HG03045 (cell line): ENCODE measurements around the gene CD4.
"Not testable (repeated sequence)": the region's sequence is repeated elsewhere in the genome, so short reads cannot be mapped to it uniquely, and the experiment has no call there.

Experiments
- ATAC-seq: cut with Tn5 transposase; IDR thresholded peaks from one replicate; pipeline ENCODE4 v1.9.1; 2021; ENCODE audit warnings: mild to moderate bottlenecking, moderate library complexity; ENCODE audit not compliant: unreplicated experiment

Gene CD4

DNA sequence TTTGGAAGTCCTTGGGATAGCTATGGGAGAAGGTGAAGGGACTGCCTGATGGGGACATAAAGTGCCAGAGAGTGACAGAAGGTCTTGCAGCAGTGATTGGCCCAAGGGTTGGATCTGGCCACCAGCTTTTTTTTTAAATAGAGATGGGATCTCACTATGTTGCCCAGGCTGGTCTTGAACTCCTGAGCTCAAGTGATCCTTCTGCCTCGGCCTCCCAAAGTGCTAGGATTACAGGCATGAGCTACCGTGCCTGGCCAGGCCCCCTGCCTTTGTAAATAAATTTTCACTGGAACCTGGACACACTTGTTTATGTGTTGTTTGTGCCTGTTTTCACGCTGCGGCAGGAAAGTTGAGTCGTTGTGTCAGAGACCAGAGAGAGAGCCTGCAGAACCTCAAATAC is 76.0 kb downstream of the CD4 start:
- ATAC-seq: not testable (repeated sequence)

DNA sequence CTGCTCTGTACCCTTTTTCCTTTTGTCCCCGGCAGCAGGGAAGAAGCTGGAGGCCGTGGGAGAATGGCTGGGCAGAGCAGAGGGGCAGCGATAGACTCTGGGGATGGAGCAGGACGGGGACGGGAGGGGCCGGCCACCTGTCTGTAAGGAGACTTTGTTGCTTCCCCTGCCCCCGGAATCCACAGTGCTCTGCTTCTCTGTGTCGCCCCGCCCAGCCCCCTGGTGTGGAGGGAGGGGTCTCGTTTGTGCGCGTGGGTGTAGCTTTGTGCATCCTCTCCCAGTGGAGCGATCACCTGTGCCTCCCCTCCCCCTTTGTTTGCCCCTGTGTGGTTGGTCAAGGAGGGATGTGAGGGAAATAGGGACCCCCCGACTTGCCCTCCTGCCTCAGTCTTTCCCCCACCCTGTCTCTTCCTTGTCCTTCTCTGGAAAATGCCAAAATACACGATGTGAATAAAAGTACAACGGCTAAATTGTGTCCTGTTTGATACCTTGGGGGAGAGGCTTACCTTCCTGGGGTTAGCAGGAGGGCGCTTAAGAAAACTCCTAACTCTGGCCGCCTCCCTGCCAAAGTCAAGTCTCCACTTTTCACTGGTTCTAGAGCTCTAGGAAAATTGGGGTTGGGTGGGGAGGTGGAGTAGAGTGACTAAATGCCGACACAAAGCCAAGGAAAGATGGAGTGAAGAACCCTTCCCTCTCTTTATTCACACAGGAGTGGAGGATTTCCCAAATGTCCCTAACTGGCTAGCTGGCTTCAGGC is 77.0 kb downstream of the CD4 start:
- ATAC-seq: no peak

DNA sequence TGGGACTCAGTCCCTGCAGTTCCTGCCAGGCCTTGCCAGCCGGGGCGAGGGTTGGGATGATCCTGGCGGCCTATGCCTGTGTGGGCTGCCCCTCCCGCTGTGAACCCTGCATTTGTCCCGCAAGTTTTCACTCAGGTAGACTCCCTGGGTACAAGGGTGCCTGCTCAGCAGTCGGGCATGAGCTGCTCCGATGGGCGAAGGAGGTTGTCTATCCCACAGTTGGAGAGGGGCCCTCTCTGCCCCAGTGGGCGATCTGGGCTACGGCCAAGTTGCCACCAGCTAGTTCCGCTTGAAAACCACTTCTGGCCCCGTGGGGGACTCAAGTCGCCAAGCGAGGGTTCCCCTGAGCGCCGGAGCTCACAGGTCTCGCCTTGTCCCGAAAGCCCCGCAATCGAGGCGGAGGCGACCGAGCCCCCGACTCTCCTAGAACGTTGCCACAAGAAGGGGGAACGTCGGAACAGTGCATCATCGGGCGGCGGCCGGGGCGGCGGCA is 77.6 kb downstream of the CD4 start:
- ATAC-seq: peak; percentile 8

DNA sequence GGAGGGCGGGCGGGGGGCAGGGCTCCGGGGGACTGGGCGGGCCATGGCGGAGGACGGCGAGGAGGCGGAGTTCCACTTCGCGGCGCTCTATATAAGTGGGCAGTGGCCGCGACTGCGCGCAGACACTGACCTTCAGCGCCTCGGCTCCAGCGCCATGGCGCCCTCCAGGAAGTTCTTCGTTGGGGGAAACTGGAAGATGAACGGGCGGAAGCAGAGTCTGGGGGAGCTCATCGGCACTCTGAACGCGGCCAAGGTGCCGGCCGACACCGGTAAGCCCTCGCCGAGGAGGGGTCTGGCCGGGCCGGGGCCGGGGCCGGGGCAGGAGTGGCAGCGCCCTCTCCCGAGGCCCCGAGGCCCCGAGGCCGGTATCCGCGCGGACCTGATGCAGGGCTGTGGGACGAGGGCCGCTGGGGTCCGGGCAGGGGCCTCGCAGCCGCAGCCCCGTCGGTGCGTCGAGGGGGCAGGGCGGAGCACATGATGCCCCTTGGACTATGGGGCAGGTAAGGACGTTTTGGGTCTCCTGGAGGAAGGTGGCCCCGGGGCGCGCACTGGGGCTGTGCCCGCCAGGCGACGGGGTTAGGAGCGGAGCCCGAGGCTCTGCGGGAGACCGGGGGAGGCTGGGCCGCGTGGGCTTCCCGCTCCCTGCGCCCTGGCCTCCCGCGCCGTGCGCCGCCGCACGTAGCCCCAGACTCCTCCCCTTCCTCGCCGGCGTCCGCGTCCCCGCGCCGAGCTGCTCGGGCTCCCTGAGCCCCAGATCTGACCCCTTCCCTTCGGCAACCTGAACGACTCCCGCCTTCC is 78.3 kb downstream of the CD4 start, which contains the start of gene TPI1:
TSS of gene TPI1 (plus strand) at position 119 of the 798 bp plus-strand sequence. CDS start at position 155, 36 bp downstream.
- peak; percentile 55 for ATAC-seq

DNA sequence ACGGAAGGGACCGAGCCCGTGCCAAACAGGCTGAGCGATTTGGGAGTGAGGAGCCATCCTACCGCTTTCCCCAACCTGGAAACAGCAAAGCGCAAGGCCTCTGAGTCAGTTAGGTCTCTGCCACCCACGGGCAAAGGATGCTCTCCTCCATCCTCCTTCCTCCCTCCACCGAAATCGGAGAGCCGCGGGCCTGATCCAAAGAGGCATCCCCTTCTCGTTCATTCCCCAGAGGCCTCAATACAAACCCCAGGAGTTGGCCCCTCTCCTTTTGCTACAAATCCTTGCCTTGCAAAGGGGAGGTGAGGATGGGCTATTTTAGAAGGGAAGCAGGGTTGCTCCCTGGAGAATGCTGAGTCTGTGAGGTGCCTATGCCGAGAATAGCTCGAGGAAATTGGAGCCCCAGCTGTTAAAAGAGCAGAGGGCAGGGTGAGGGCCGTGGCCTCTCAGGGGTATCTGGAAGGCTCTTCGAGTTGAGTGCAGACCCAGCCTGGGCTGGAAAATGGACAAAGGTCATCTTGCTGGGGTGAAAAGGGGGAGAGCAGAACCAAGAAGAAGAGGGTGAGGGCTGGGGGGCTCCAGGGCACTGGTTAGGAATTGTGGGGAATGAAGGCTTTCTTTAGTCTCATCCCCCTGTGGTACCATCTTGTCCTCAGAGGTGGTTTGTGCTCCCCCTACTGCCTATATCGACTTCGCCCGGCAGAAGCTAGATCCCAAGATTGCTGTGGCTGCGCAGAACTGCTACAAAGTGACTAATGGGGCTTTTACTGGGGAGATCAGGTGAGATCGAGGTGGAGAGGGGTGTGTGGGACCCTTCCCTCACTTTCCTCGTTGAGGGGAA is 79.1 kb downstream of the CD4 start:
- no peak for ATAC-seq

DNA sequence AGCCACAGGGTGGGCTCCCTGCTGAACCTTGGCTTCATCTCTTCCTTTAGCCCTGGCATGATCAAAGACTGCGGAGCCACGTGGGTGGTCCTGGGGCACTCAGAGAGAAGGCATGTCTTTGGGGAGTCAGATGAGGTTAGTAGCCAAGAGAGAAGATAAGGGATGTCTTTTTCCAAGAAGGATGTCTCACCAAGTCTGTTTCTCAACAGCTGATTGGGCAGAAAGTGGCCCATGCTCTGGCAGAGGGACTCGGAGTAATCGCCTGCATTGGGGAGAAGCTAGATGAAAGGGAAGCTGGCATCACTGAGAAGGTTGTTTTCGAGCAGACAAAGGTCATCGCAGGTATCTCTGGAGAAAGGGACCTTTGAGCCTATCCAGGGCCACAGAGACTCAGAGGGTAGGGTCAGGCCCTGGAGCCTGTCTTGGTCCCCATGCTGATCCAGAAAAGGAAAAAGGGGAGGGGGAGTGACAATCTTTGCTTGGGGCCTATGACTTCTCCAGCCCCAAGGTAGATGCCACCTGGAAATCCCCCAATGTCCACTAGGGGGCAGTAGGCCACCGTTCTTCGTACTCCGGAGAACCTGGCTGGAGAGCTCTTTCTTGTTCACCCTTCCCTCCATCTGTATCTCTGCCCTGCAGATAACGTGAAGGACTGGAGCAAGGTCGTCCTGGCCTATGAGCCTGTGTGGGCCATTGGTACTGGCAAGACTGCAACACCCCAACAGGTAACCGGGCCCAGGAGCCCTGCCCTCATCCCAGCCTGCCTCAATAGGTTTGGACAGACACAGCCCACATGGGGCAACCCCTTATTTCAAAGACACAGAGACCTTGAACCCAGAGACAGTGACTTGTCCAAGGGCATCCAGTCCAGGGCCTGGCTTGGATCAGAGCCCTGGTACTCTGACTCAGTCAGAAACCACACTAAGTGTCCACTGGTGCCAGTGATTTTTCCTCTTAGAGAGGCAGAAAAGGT is 80.0 kb downstream of the CD4 start:
- ATAC-seq: no peak

DNA sequence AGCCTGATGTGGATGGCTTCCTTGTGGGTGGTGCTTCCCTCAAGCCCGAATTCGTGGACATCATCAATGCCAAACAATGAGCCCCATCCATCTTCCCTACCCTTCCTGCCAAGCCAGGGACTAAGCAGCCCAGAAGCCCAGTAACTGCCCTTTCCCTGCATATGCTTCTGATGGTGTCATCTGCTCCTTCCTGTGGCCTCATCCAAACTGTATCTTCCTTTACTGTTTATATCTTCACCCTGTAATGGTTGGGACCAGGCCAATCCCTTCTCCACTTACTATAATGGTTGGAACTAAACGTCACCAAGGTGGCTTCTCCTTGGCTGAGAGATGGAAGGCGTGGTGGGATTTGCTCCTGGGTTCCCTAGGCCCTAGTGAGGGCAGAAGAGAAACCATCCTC is 81.0 kb downstream of the CD4 start:
- ATAC-seq: not testable (repeated sequence)
